K562 (cell line): ENCODE measurements around the gene ZNF438. TPM values are rescaled to one million over a fixed set of nuclear protein-coding genes. Genes with fewer than 3 reads are reported as not detected.

ENCODE experiments used
- ATAC-seq: fragments of 200-7000 bp; cut with Tn5 transposase; 3 replicates; pipeline ENCODE4 v1.9.1; 2020; ENCODE audit warnings: moderate library complexity
- BruUV-seq: library from RNA; stranded (reverse); fragments of 400-500 nt; replicated peaks from 2 replicates; lab custom pipeline; 2021; lab: Mats Ljungman, UMichigan
- CTCF ChIA-PET: fragments of 300-600 bp; formaldehyde crosslinking; extraction: SDS; loops from one replicate; lab custom pipeline; 2021; ENCODE audit warnings: low intra/inter-chr PET ratio; lab: Yijun Ruan, JAX
- POLR2A ChIA-PET: fragments of 300-600, 350-650 bp; sonication (Branson Sonifier 250); formaldehyde crosslinking; extraction: SDS; loops from one replicate; lab custom pipeline; 2021; ENCODE audit warnings: antibody characterized with exemption, inconsistent platforms; lab: Yijun Ruan, JAX
- DNase-seq, 4 experiments: peaks; one replicate each; pipeline versions ENCODE4 v3.0.0 to v3.0.0-alpha.2; 2011 to 2018; ENCODE audit warnings: low spot score in 3 of 4, mixed read lengths in 3 of 4; ENCODE audit errors: extremely low read depth in 1 of 4
- FAIRE-seq: peaks from 2 replicates; lab custom pipeline; 2011; peaks lifted over from hg19 to GRCh38; lab: Jason Lieb, UNC
- H2AFZ ChIP-seq: 2 replicates; pipeline ENCODE4 v1.6.0; 2011; ENCODE audit warnings: low read depth, low read length, control low read depth, inconsistent platforms
- H3K27ac ChIP-seq: fragments of 200-600 bp; 3 replicates; pipeline ENCODE4 v1.8.0; 2011; ENCODE audit warnings: low read depth, mild to moderate bottlenecking, control low read depth, inconsistent platforms, low read length, moderate library complexity, mixed read lengths; ENCODE audit errors: extremely low read depth
- H3K27me3 ChIP-seq, 2 experiments: fragments of 300-600 bp in 1 of 2; 2 replicates in 1 of 2; 3 replicates in 1 of 2; pipeline versions ENCODE4 v1.6.0 to v1.8.0; 2011; ENCODE audit warnings: inconsistent platforms in 2 of 2, low read length in 2 of 2, mild to moderate bottlenecking in 1 of 2, mixed read lengths in 1 of 2, moderate library complexity in 1 of 2; ENCODE audit not compliant: control insufficient read depth in 2 of 2, insufficient read depth in 2 of 2
- H3K36me3 ChIP-seq: fragments of 300-600 bp; 3 replicates; pipeline ENCODE4 v1.8.0; 2011; ENCODE audit warnings: mild to moderate bottlenecking, low read length, inconsistent platforms; ENCODE audit not compliant: control insufficient read depth, insufficient read depth
- H3K4me1 ChIP-seq, 2 experiments: fragments of 200-600 bp in 1 of 2; replicated peaks in 1 of 2; 2 replicates in 1 of 2; 3 replicates in 1 of 2; pipeline versions ENCODE4 v1.5.1 to v1.8.0; 2011; ENCODE audit warnings: inconsistent platforms in 2 of 2, low read length in 2 of 2, mild to moderate bottlenecking in 1 of 2, mixed read lengths in 1 of 2, moderate library complexity in 1 of 2; ENCODE audit not compliant: control insufficient read depth in 2 of 2, insufficient read depth in 2 of 2
- H3K4me2 ChIP-seq: 2 replicates; pipeline ENCODE4 v1.6.1; 2011; ENCODE audit warnings: low read length, control low read depth, inconsistent platforms, mixed read lengths; ENCODE audit not compliant: insufficient read depth
- H3K4me3 ChIP-seq: fragments of 200-600 bp; sonication (generic), shearing (Covaris generic); 2 replicates; pipeline ENCODE4 v1.5.1; 2016; ENCODE audit warnings: control low read depth, inconsistent platforms
- H3K79me2 ChIP-seq: fragments of 200-600 bp; 3 replicates; pipeline ENCODE4 v1.8.0; 2011; ENCODE audit warnings: low read length, inconsistent platforms; ENCODE audit not compliant: control insufficient read depth, insufficient read depth
- H3K9ac ChIP-seq, 2 experiments: 2 replicates each; pipeline versions ENCODE4 v1.6.0 to v1.6.1; 2011; ENCODE audit warnings: low read depth in 2 of 2, low read length in 2 of 2, control low read depth in 1 of 2, inconsistent platforms in 1 of 2, mild to moderate bottlenecking in 1 of 2, mixed read lengths in 1 of 2; ENCODE audit not compliant: insufficient read depth in 1 of 2
- H3K9me1 ChIP-seq: one replicate; pipeline ENCODE4 v1.6.0; 2011; ENCODE audit warnings: inconsistent platforms, mild to moderate bottlenecking, low read length, moderate library complexity; ENCODE audit not compliant: control insufficient read depth, insufficient read depth
- H3K9me3 ChIP-seq: replicated peaks from 2 replicates; pipeline ENCODE4 v1.5.1; 2011; ENCODE audit warnings: low read depth, low read length, inconsistent platforms; ENCODE audit not compliant: control insufficient read depth, insufficient read depth
- H4K20me1 ChIP-seq: replicated peaks from 2 replicates; pipeline ENCODE4 v1.6.1; 2011; ENCODE audit warnings: low read length, inconsistent platforms, mixed read lengths; ENCODE audit not compliant: control insufficient read depth, insufficient read depth
- REST ChIP-seq, 2 experiments: fragments of 450-650 bp; formaldehyde crosslinking in 1 of 2; IDR thresholded peaks; 2 replicates each; pipeline versions ENCODE4 v1.4.0 to v1.6.1; 2014 to 2020; ENCODE audit warnings: mild to moderate bottlenecking in 2 of 2, borderline replicate concordance in 1 of 2, low read depth in 1 of 2
- TCF7 ChIP-seq: sonication (generic); IDR thresholded peaks from 2 replicates; pipeline ENCODE4 v1.6.1; 2016; ENCODE audit warnings: antibody characterized with exemption, borderline replicate concordance
- WGBS: fragments of 100-300 bp; shearing (Covaris generic); methylation state at CpG from one replicate; pipeline ENCODE4 v1.1.6; 2016; ENCODE audit warnings: low coverage, mixed read lengths; ENCODE audit not compliant: insufficient coverage; ENCODE audit errors: missing lambda C conversion rate; 5-methylcytosine and 5-hydroxymethylcytosine counted together
- in situ Hi-C: fragments of 300-500 bp; cut with MboI; formaldehyde crosslinking; loops from 4 replicates; pipeline ENCODE4 v1.15.0; 2018; ENCODE audit warnings: inconsistent platforms, mixed read lengths
- intact Hi-C: fragments of 100-400 bp; cut with micrococcal nuclease; formaldehyde crosslinking; loops from 2 replicates; pipeline ENCODE4 v1.14.2; 2022
- polyA plus RNA-seq, 8 experiments: library from polyadenylated mRNA; depleted of rRNA in 4 of 8; stranded (reverse) in 5 of 8; unstranded in 3 of 8; fragments of >200 nt; fragmentation: Nextera tagmentation in 2 of 8; fragmentation: Illumina TruSeq in 1 of 8; extraction: Ambion mirVana in 2 of 8; extraction: Trizol in 1 of 8; gene quantifications; 2 replicates each; pipeline versions ENCODE4 v1.2.1 to v1.2.3, GENCODE V29; 2011 to 2014; ENCODE audit warnings: inconsistent platforms in 1 of 8, missing spikeins in 1 of 8
- total RNA-seq, 7 experiments: library from RNA; depleted of rRNA in 6 of 7; stranded (reverse); fragments of >200 nt in 6 of 7; fragmentation: Illumina TruSeq in 2 of 7; extraction: Trizol in 2 of 7; gene quantifications; 2 replicates each; pipeline versions ENCODE4 v1.2.1 to v1.2.3, GENCODE V29; 2011 to 2021; ENCODE audit warnings: low replicate concordance in 1 of 7

The ZNF438 gene
- total and polyA plus RNA-seq, 9 of the 15 experiments (the other 6 are each of a cell fraction or from before 2014, with no cell fraction given): 0.45 to 1.5 (median 0.91) TPM

- Histone ChIP-seq H3K79me2 (no peaks in the 10 kb centered on the region), H3K9ac (no peak overlapping the region), H3K9me1 (no peaks in the 10 kb centered on the region), H3K27me3 (peaks cover 0 to 8% of the 10 kb centered on the region in 2 experiments; a peak in 2 of 5 replicates), H3K4me3 (no peak overlapping the region), H3K36me3 (no peaks in the 10 kb centered on the region), H4K20me1 (no peaks in the 10 kb centered on the region), H3K9me3 (no peaks in the 10 kb centered on the region), H3K4me1 (no peaks in the 10 kb centered on the region; a peak in 1 of 5 replicates), H3K27ac (no peak overlapping the region), H3K4me2 (no peak overlapping the region), H2AFZ (no peak overlapping the region)
- ChIA-PET CTCF (no interaction called here), POLR2A (no interaction called here)
- WGBS: 0% methylated on average over 1 of the region's 1 CpG
- ATAC-seq: no peak
- no TSS peak for BruUV-seq
- intact Hi-C loops: no loop called here
- in situ Hi-C loops: no loop called here
- DNase-seq: no peak
- FAIRE-seq: no peak
- TF ChIP-seq REST (IDR thresholded peaks at IDR 0.05; ENCODE audit: borderline replicate concordance) (peak; percentile 50), REST (CRISPR knock-in tag; IDR thresholded peaks at IDR 0.05; ENCODE audit: low read depth) (no peak), TCF7 (no peak)
Measured at GRCh38 chr10:30898964-30899363, 132.7 kb downstream of the ZNF438 start.
